NB4 (cell line): Measurements from ENCODE around the gene LHX6.

Experiments
- POLR2A ChIP-seq: IDR thresholded peaks from 2 replicates; pipeline ENCODE4 v1.6.1; 2011; ENCODE audit warnings: mild to moderate bottlenecking; ENCODE audit not compliant: insufficient read length; ENCODE audit errors: extremely low read depth
- TF ChIP-seq, protein P1 (sequence below): IDR thresholded peaks from one replicate; pipeline ENCODE4 v1.5.1; 2012; ENCODE audit warnings: low read depth, low read length

DNA sequence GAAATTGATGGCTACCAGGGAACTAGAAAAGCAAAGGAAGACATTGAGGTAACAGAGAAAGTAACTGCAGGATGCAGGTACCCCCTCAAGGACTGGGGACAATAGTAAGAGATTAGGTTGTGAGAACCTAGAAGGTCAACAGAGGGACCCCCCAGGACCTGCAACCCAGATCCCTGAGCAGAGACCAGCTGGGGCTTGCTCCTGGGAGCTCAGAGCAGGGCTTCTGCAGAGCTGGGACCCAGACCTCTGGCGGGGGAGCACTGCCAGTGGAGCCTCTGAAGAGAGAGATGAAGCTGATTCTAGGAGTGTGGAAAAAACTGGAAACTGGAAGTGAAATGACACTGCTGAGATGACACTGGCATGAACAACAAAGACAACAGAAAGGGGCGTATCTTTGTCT, 51.8 kb downstream of the LHX6 start:
- TF ChIP-seq, protein P1, sequence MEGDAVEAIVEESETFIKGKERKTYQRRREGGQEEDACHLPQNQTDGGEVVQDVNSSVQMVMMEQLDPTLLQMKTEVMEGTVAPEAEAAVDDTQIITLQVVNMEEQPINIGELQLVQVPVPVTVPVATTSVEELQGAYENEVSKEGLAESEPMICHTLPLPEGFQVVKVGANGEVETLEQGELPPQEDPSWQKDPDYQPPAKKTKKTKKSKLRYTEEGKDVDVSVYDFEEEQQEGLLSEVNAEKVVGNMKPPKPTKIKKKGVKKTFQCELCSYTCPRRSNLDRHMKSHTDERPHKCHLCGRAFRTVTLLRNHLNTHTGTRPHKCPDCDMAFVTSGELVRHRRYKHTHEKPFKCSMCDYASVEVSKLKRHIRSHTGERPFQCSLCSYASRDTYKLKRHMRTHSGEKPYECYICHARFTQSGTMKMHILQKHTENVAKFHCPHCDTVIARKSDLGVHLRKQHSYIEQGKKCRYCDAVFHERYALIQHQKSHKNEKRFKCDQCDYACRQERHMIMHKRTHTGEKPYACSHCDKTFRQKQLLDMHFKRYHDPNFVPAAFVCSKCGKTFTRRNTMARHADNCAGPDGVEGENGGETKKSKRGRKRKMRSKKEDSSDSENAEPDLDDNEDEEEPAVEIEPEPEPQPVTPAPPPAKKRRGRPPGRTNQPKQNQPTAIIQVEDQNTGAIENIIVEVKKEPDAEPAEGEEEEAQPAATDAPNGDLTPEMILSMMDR, result no peak
- TF ChIP-seq POLR2A, result no peak
